Measurements from ENCODE around the gene DOCK8.

DNA sequence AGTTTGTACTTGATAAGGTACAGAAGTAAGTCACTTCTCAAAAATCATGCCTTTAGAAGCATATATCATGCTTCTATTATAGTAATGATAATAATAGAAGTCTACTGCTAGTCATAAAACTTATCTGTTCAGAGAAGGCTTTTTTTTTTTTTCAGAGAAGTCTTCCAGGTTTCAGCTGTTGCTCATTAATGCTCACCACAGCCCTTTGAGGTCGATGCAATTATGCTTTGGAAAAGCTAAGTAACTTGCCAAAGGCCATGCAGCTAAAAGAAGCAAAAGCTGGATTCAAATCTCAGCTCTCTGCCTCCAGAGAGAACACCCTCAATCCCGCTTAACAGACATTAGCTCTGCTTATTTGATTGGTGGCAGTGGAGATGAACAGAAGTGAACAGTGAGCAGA is 150.8 kb downstream of the DOCK8 start:
- TF ChIP-seq, protein P1, sequence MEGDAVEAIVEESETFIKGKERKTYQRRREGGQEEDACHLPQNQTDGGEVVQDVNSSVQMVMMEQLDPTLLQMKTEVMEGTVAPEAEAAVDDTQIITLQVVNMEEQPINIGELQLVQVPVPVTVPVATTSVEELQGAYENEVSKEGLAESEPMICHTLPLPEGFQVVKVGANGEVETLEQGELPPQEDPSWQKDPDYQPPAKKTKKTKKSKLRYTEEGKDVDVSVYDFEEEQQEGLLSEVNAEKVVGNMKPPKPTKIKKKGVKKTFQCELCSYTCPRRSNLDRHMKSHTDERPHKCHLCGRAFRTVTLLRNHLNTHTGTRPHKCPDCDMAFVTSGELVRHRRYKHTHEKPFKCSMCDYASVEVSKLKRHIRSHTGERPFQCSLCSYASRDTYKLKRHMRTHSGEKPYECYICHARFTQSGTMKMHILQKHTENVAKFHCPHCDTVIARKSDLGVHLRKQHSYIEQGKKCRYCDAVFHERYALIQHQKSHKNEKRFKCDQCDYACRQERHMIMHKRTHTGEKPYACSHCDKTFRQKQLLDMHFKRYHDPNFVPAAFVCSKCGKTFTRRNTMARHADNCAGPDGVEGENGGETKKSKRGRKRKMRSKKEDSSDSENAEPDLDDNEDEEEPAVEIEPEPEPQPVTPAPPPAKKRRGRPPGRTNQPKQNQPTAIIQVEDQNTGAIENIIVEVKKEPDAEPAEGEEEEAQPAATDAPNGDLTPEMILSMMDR (optimal IDR thresholded peaks at IDR 0.05 in 1 of 3, IDR thresholded peaks at IDR 0.05 in 1 of 3, conservative IDR thresholded peaks at IDR 0.05 in 1 of 3; ENCODE audit: extremely low read depth in 1 of 3, insufficient read depth in 2 of 3, low read length in 3 of 3), result no peak
- TF ChIP-seq EZH2 (IDR thresholded peaks at IDR 0.05; ENCODE audit: low read length), result no peak
